Heart left ventricle (tissue), 16 donors: ENCODE data around the gene ENAH. TPM values are rescaled to one million over a fixed set of nuclear protein-coding genes. Genes with fewer than 3 reads are reported as not detected.
A peak's percentile ranks its signal among the peaks of the same experiment; 100 is the strongest.

Experiments used
- ATAC-seq, 4 donors: fragments of 200-7000 bp; cut with Tn5 transposase; one replicate each; pipeline ENCODE4 v1.9.1; 2020 to 2022; ENCODE audit warnings: moderate library complexity in 4 of 4, mild to moderate bottlenecking in 3 of 4, moderate number of reproducible peaks in 1 of 4
- DNase-seq, 5 donors: peaks; one replicate each; pipeline ENCODE4 v3.0.0-alpha.2; 2020
- H3K27ac ChIP-seq, 12 donors: fragments of 200-600 bp; sonication (generic) in 4 of 12; one replicate each; pipeline versions ENCODE4 v1.5.0 to v1.8.0; 2016 to 2022; ENCODE audit warnings: mild to moderate bottlenecking in 2 of 12
- H3K27me3 ChIP-seq, 9 donors: fragments of 200-600 bp; sonication (generic) in 2 of 9; one replicate each; pipeline versions ENCODE4 v1.5.1 to v1.8.0; 2016 to 2022; ENCODE audit warnings: mild to moderate bottlenecking in 3 of 9
- H3K36me3 ChIP-seq, 9 donors: fragments of 200-600 bp; sonication (generic) in 2 of 9; one replicate each; pipeline versions ENCODE4 v1.5.0 to v1.8.0; 2018 to 2022; ENCODE audit warnings: mild to moderate bottlenecking in 2 of 9
- H3K4me1 ChIP-seq, 12 donors: fragments of 200-600 bp; sonication (generic) in 4 of 12; one replicate each; pipeline versions ENCODE4 v1.5.0 to v1.8.0; 2016 to 2022; ENCODE audit warnings: mild to moderate bottlenecking in 3 of 12
- H3K4me3 ChIP-seq, 12 donors: fragments of 200-600 bp; sonication (generic) in 4 of 12; one replicate each; pipeline versions ENCODE4 v1.5.0 to v1.8.0; 2017 to 2022; ENCODE audit warnings: mild to moderate bottlenecking in 9 of 12, moderate library complexity in 4 of 12
- H3K9me3 ChIP-seq, 12 donors: fragments of 200-600 bp; sonication (generic) in 4 of 12; one replicate each; pipeline versions ENCODE4 v1.5.0 to v1.8.0; 2016 to 2022; ENCODE audit warnings: mild to moderate bottlenecking in 1 of 12
- CTCF ChIP-seq, 12 donors: fragments of 200-600 bp; sonication (generic) in 4 of 12; IDR thresholded peaks; one replicate each; pipeline versions ENCODE4 v1.5.0 to v1.8.0; 2018 to 2022; ENCODE audit warnings: antibody characterized with exemption in 12 of 12, mild to moderate bottlenecking in 5 of 12
- POLR2A ChIP-seq, 2 donors: fragments of 450-650 bp; IDR thresholded peaks; one replicate each; pipeline ENCODE4 v1.6.1; 2017; ENCODE audit warnings: antibody characterized with exemption in 2 of 2, mild to moderate bottlenecking in 2 of 2, moderate library complexity in 2 of 2
- WGBS, 4 donors: extraction: QIAGEN DNeasy Blood & Tissue Kit in 2 of 4; methylation state at CpG; one replicate each; pipeline versions ENCODE4 v1.1.5 to v1.1.7; 2013 to 2018; 5-methylcytosine and 5-hydroxymethylcytosine counted together
- intact Hi-C, 10 donors: fragments of 100-400 bp; cut with DNase I; formaldehyde crosslinking; loops; one replicate each; pipeline versions ENCODE4 v1.11.1 to v1.14.2; 2022
- polyA plus RNA-seq, 2 donors: library from polyadenylated mRNA; stranded (reverse); fragments of 200-250 nt; gene quantifications; one replicate each; pipeline ENCODE4 v1.2.3, GENCODE V29; 2013
- total RNA-seq, 9 donors: library from RNA; depleted of rRNA in 2 of 9; stranded (reverse); fragments of >200 nt in 2 of 9; fragmentation: NEBNext Ultra II Directional in 3 of 9; extraction: Animal tissue kit (Norgen Biotek cat#: 25700) in 3 of 9; gene quantifications; one replicate each; pipeline versions ENCODE4 v1.1.0 to v1.2.4, GENCODE V29; 2016 to 2023
- donor health status: ischemic (EF 13 %, LVEDD 7.1; RV severe dilation, severe dysfunction).
- donor health status: healthy with polysubstance abuse.
- donor health status: DM: no; HTN: yes; CAD: no.
- donor health status: DM: no; HTN: no; CAD: no.
- donor health status: ischemic (EF 25% LVEDD 6.9; RV normal size, moderate dysfunction).
- donor health status: ischemic (EF 25% LVEDD 5.7; RV mildly dilated, moderate dysfunction).
- donor health status: healthy.
- donor health status: DM: yes; HTN: yes; CAD: no.
- donor health status: ischemic (EF 35%, LVEDD 5.7; RV mildly dilated, moderate dysfunction).
- donor health status: nonischemic (EF 11% LVEDD 7.7; RV severe dilation, severe dysfunction).
- donor health status: DM: yes; HTN: yes; CAD: no.
- donor health status: PGD.
- donor health status: ischemic (EF 29% LVEDD 5.4; RV normal size, mild dysfunction).
- donor health status: nonischemic (EF 23%, LVEDD 6.1; RV moderate dilation, normal function).

Gene ENAH
- total and polyA plus RNA-seq, 11 donors: 17.0 to 183 (median 86.1) TPM

GRCh38 chr1:225446981-225447615, 205.8 kb downstream of the ENAH start:
- 59 to 63% (median 61%) methylated on average over 9 of the region's 9 CpGs for WGBS, 4 donors
- TF ChIP-seq CTCF (IDR thresholded peaks at IDR 0.05): no peak
- TF ChIP-seq POLR2A (IDR thresholded peaks at IDR 0.05): no peak
- Histone ChIP-seq H3K36me3 (no peaks in the 10 kb centered on the region), H3K27me3 (no peaks in the 10 kb centered on the region), H3K4me3 (no peak overlapping the region), H3K4me1 (peaks cover 11 to 77% (median 49%) of the 10 kb centered on the region in 12 donors), H3K9me3 (no peaks in the 10 kb centered on the region), H3K27ac (peak overlapping the region in 11 of 12 donors; percentile 75 to 90 (median 81))
- intact Hi-C loops: no loop called here
- ATAC-seq: no peak
- DNase-seq: no peak

- intact Hi-C loops: no loop called here
- no peak for ATAC-seq
- Histone ChIP-seq H3K27ac (peak overlapping the region; percentile 75 to 90 (median 81)), H3K27me3 (no peaks in the 10 kb centered on the region), H3K4me3 (no peak overlapping the region), H3K4me1 (peaks cover 11 to 80% (median 49%) of the 10 kb centered on the region in 12 donors), H3K36me3 (no peaks in the 10 kb centered on the region), H3K9me3 (no peaks in the 10 kb centered on the region)
- DNase-seq: no peak
- 55 to 72% (median 59%) methylated on average over 7 of the region's 7 CpGs for WGBS, 4 donors
- no peak for TF ChIP-seq CTCF (IDR thresholded peaks at IDR 0.05)
- TF ChIP-seq POLR2A (IDR thresholded peaks at IDR 0.05): no peak
Observed at GRCh38 chr1:225446595-225446960, 206.3 kb downstream of the ENAH start.

- Histone ChIP-seq H3K9me3 (no peaks in the 10 kb centered on the region), H3K4me3 (peak overlapping the region in 1 of 12 donors; percentile 31), H3K36me3 (no peaks in the 10 kb centered on the region), H3K27me3 (no peaks in the 10 kb centered on the region), H3K4me1 (peaks cover 11 to 75% (median 47%) of the 10 kb centered on the region in 12 donors), H3K27ac (peak overlapping the region; percentile 75 to 90 (median 81))
- no peak for TF ChIP-seq POLR2A (IDR thresholded peaks at IDR 0.05)
- no peak for TF ChIP-seq CTCF (IDR thresholded peaks at IDR 0.05)
- ATAC-seq (peak in 2 of 4 donors; percentile 18 to 36), DNase-seq (no peak)
- intact Hi-C loops: no loop called here
- 63 to 67% (median 65%) methylated on average over 9 of the region's 9 CpGs for WGBS, 4 donors
Observed at GRCh38 chr1:225445639-225446594, 207.0 kb downstream of the ENAH start.

GRCh38 chr1:225442123-225442505, 210.8 kb downstream of the ENAH start:
- TF ChIP-seq POLR2A (IDR thresholded peaks at IDR 0.05) (no peak), CTCF (IDR thresholded peaks at IDR 0.05) (no peak)
- no peaks in the 10 kb centered on the region for H3K36me3 ChIP-seq
- 71 to 81% (median 74%) methylated on average over 3 of the region's 3 CpGs for WGBS, 4 donors
- DNase-seq (no peak), ATAC-seq (no peak)
- intact Hi-C loops: no loop called here
- peaks cover 10 to 48% (median 37%) of the 10 kb centered on the region in 12 donors for H3K4me1 ChIP-seq
- no peak overlapping the region for H3K4me3 ChIP-seq
- peak overlapping the region in 5 of 12 donors; percentile 1 to 90 (median 35) for H3K27ac ChIP-seq
- no peaks in the 10 kb centered on the region for H3K9me3 ChIP-seq
- H3K27me3 ChIP-seq: no peaks in the 10 kb centered on the region
